ENCODE data around the gene SPPL3.

SPPL3 gene

GRCh38 chr12:120830966-120831365, 73.2 kb downstream of the SPPL3 start:
- Histone ChIP-seq H3K4me1 (ENCODE audit: insufficient read depth, low read length) (peaks cover 9% of the 10 kb centered on the region; the same call in 1 of the 2 replicates), H3K27ac (ENCODE audit: low read depth, low read length) (no peak overlapping the region), H3K9me3 (ENCODE audit: insufficient read depth, low read depth, low read length) (no peaks in the 10 kb centered on the region), H3K27me3 (ENCODE audit: insufficient read depth, low read length) (no peaks in the 10 kb centered on the region), H3K9ac (ENCODE audit: low read depth, low read length) (no peak overlapping the region), H3K36me3 (ENCODE audit: insufficient read depth, low read length) (no peaks in the 10 kb centered on the region), H3K4me3 (ENCODE audit: low read length) (no peak overlapping the region)
- 90% methylated on average over 4 of the region's 4 CpGs for WGBS

DNA sequence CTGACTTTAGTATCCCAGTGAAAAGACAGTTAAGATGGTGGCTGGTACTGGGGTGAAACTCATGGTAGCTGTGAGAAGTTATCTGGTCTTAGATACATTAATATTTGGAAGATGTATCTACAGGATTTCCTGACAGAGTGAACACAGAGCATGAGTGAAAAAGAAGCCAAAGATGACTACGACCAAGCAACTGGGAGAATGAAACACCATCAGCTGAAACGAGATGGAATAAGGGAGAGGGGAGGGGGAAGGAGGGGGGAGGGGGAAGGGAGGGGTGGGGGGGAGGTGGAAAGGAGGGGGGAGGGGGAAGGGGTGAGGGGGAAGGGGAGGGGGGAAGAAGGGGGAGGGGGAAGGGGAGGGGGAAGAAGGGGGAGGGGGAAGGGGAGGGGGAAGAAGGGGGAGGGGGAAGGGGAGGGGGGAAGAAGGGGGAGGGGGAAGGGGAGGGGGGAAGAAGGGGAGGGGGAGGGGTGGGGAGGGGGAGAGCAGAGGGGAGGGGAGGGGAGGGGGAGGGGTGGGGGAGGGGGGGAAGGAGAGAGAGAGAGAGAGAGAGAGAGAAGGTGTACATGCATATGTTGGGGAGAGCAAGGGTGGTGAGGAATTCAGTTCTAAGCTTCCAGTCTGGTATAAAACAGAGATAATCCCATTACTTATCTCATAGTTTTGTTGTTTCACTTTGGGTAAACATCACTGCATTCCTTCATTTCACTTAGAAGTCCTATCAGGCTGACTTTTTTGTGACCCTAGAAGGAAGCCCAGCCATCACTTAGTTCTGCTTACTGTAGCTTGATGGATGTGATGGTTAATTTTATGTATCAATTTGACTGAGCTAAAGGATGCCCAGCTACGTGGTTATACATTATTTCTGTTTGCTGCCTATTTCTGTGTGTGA, 73.9 kb downstream of the SPPL3 start:
- H3K9me3 ChIP-seq (ENCODE audit: insufficient read depth, low read depth, low read length) = no peaks in the 10 kb centered on the region
- no peak overlapping the region for H3K27ac ChIP-seq (ENCODE audit: low read depth, low read length)
- no peak overlapping the region for H3K9ac ChIP-seq (ENCODE audit: low read depth, low read length)
- H3K4me1 ChIP-seq (ENCODE audit: insufficient read depth, low read length) = peaks cover 7% of the 10 kb centered on the region; the same call in 1 of the 2 replicates
- WGBS = 92% methylated on average over 2 of the region's 3 CpGs
- no peaks in the 10 kb centered on the region for H3K27me3 ChIP-seq (ENCODE audit: insufficient read depth, low read length)
- H3K4me3 ChIP-seq (ENCODE audit: low read length) = no peak overlapping the region
- no peaks in the 10 kb centered on the region for H3K36me3 ChIP-seq (ENCODE audit: insufficient read depth, low read length)

DNA sequence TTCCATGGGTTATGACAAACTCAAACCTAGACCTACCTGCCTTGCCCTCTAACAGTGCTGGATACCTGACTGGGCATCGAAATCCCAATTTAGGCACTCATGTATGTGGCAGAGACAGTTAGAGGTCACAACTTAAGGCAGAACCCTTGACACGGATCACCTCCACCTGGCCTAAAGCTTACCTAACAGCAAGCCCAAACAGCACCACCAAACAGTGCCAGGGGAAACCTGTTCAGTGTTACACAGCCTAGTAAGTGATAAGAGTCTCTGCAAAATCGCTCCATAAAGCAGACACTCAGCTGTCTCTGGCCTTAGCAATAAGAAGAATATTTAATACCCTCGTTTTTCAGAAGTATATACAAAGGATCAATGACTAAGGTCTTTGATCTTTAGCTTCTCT, 77.8 kb downstream of the SPPL3 start:
- WGBS = 91% methylated on average over 3 of the region's 4 CpGs

DNA sequence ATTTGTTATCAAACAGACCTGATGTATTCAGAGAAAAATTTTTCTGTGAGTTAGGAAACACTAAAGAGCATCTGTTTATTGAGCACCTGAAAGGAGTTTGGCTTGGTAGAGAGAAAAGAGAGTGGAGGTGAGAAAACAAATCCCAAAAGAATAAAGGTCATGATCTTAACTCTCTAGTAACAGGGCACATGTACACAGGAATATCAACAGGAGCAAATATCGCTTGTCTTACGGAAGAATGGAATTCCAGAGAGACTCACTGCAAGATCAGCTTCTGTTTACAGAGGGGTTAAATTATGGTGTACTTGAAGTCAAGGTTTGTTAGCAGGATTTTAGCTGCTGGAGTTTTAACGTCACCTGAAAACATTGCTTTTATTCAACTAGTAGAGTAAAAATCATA, 78.8 kb downstream of the SPPL3 start:
- peaks cover 11% of the 10 kb centered on the region; the same call in 1 of the 2 replicates for H3K4me1 ChIP-seq (ENCODE audit: insufficient read depth, low read length)
- no peaks in the 10 kb centered on the region for H3K27me3 ChIP-seq (ENCODE audit: insufficient read depth, low read length)
- no peaks in the 10 kb centered on the region for H3K36me3 ChIP-seq (ENCODE audit: insufficient read depth, low read length)
- WGBS = 91% methylated on average over 2 of the region's 3 CpGs
- H3K9ac ChIP-seq (ENCODE audit: low read depth, low read length) = no peak overlapping the region
- H3K27ac ChIP-seq (ENCODE audit: low read depth, low read length) = no peak overlapping the region
- no peaks in the 10 kb centered on the region for H3K9me3 ChIP-seq (ENCODE audit: insufficient read depth, low read depth, low read length)
- no peak overlapping the region for H3K4me3 ChIP-seq (ENCODE audit: low read length)

More for the DNA sequence above, 77.8 kb downstream of the SPPL3 start:
- Histone ChIP-seq H3K27me3 (ENCODE audit: insufficient read depth, low read length) (no peaks in the 10 kb centered on the region), H3K36me3 (ENCODE audit: insufficient read depth, low read length) (no peaks in the 10 kb centered on the region), H3K27ac (ENCODE audit: low read depth, low read length) (no peak overlapping the region), H3K4me3 (ENCODE audit: low read length) (no peak overlapping the region), H3K9ac (ENCODE audit: low read depth, low read length) (no peak overlapping the region), H3K9me3 (ENCODE audit: insufficient read depth, low read depth, low read length) (no peaks in the 10 kb centered on the region), H3K4me1 (ENCODE audit: insufficient read depth, low read length) (peaks cover 13% of the 10 kb centered on the region)

GRCh38 chr12:120822832-120823503, 81.2 kb downstream of the SPPL3 start:
- Histone ChIP-seq H3K36me3 (ENCODE audit: insufficient read depth, low read length) (no peaks in the 10 kb centered on the region), H3K4me1 (ENCODE audit: insufficient read depth, low read length) (peaks cover 15% of the 10 kb centered on the region), H3K27me3 (ENCODE audit: insufficient read depth, low read length) (no peaks in the 10 kb centered on the region), H3K27ac (ENCODE audit: low read depth, low read length) (no peak overlapping the region), H3K4me3 (ENCODE audit: low read length) (no peak overlapping the region), H3K9ac (ENCODE audit: low read depth, low read length) (no peak overlapping the region), H3K9me3 (ENCODE audit: insufficient read depth, low read depth, low read length) (no peaks in the 10 kb centered on the region)
- 39% methylated on average over 5 of the region's 9 CpGs for WGBS

GRCh38 chr12:120821878-120822277, 82.3 kb downstream of the SPPL3 start:
- Histone ChIP-seq H3K27ac (ENCODE audit: low read depth, low read length) (no peak overlapping the region), H3K9ac (ENCODE audit: low read depth, low read length) (no peak overlapping the region), H3K4me1 (ENCODE audit: insufficient read depth, low read length) (peaks cover 18% of the 10 kb centered on the region), H3K4me3 (ENCODE audit: low read length) (no peak overlapping the region), H3K27me3 (ENCODE audit: insufficient read depth, low read length) (no peaks in the 10 kb centered on the region), H3K9me3 (ENCODE audit: insufficient read depth, low read depth, low read length) (no peaks in the 10 kb centered on the region), H3K36me3 (ENCODE audit: insufficient read depth, low read length) (no peaks in the 10 kb centered on the region)
- WGBS = 96% methylated on average over 2 of the region's 2 CpGs

GRCh38 chr12:120820884-120821510, 83.2 kb downstream of the SPPL3 start:
- H3K9me3 ChIP-seq (ENCODE audit: insufficient read depth, low read depth, low read length) = no peaks in the 10 kb centered on the region
- WGBS = 82% methylated on average over 7 of the region's 7 CpGs
- H3K4me3 ChIP-seq (ENCODE audit: low read length) = no peak overlapping the region
- no peaks in the 10 kb centered on the region for H3K27me3 ChIP-seq (ENCODE audit: insufficient read depth, low read length)
- H3K36me3 ChIP-seq (ENCODE audit: insufficient read depth, low read length) = no peaks in the 10 kb centered on the region
- H3K9ac ChIP-seq (ENCODE audit: low read depth, low read length) = no peak overlapping the region
- peaks cover 18% of the 10 kb centered on the region for H3K4me1 ChIP-seq (ENCODE audit: insufficient read depth, low read length)
- no peak overlapping the region for H3K27ac ChIP-seq (ENCODE audit: low read depth, low read length)

- H3K27ac ChIP-seq (ENCODE audit: low read depth, low read length) = 0 out of 2 replicates have a peak overlapping the region, but pooled peaks have one; percentile 10
- no peaks in the 10 kb centered on the region for H3K27me3 ChIP-seq (ENCODE audit: insufficient read depth, low read length)
- no peaks in the 10 kb centered on the region for H3K36me3 ChIP-seq (ENCODE audit: insufficient read depth, low read length)
- 93% methylated on average over 1 of the region's 2 CpGs for WGBS
- no peak overlapping the region for H3K4me3 ChIP-seq (ENCODE audit: low read length)
- no peaks in the 10 kb centered on the region for H3K9me3 ChIP-seq (ENCODE audit: insufficient read depth, low read depth, low read length)
- no peak overlapping the region for H3K9ac ChIP-seq (ENCODE audit: low read depth, low read length)
- H3K4me1 ChIP-seq (ENCODE audit: insufficient read depth, low read length) = peaks cover 16% of the 10 kb centered on the region
Measured at GRCh38 chr12:120818416-120818815, 85.7 kb downstream of the SPPL3 start.

DNA sequence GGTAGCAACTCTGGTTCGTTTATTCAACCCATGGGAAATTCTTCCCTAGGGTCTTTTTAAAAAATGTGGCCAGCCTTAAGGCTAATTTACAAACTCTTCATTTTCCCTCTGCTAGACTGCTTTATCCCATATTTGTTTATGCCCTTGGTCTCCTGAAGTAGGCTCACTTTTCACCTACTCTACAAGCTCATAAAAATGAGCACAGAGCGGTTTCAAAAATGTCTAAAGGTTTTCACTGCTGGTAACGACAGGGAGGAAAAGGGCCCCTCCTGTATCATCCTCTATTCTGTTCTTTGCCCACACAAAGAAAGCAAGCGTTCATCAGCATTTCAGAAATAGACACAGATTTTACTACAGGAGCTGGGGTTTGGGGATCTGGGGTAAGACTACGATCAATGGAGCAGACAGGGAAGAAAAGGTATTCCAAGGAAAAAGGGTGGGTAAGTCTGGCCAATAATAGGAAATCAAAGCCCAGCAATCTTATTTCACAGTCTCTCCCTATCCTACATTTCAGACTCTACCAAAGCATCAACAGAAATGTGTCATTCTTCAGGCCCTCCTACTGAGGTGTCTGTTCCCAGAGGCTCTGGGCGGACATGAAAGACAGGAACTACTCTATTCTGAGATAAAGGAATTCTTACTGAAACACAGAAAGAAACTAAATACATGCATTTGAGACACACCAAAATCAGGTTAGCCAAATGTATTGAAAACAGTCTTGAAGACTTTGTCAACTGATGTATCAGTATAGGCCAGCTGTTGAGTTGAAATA, 86.4 kb downstream of the SPPL3 start:
- WGBS = 92% methylated on average over 6 of the region's 6 CpGs
- peak overlapping the region; percentile 32; the same call in 1 of the 2 replicates for H3K27ac ChIP-seq (ENCODE audit: low read depth, low read length)

DNA sequence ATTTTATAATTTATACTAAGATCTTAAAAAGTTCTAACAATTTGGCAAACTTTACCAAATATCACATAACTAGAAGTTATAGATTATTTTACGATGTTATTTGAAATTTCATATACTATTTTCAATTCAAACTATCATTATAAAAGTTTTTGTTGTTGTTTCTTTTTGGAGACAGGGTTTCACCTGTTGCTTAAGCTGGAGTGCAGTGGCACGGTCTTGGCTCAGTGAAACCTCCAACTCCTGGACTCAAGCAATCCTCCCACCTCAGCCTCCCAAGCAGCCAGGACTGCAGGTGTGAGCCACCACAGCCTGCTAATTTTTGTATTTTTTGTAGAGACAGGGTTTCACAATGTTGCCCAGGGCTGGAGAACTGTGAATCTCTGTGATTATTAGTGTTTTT, 87.8 kb downstream of the SPPL3 start:
- Histone ChIP-seq H3K36me3 (ENCODE audit: insufficient read depth, low read length) (no peaks in the 10 kb centered on the region), H3K27ac (ENCODE audit: low read depth, low read length) (no peak overlapping the region), H3K9me3 (ENCODE audit: insufficient read depth, low read depth, low read length) (no peaks in the 10 kb centered on the region), H3K4me1 (ENCODE audit: insufficient read depth, low read length) (peaks cover 7% of the 10 kb centered on the region), H3K27me3 (ENCODE audit: insufficient read depth, low read length) (no peaks in the 10 kb centered on the region), H3K4me3 (ENCODE audit: low read length) (no peak overlapping the region), H3K9ac (ENCODE audit: low read depth, low read length) (no peak overlapping the region)
- WGBS = 100% methylated on average over 1 of the region's 2 CpGs

More for the DNA sequence above, 86.4 kb downstream of the SPPL3 start:
- Histone ChIP-seq H3K9ac (ENCODE audit: low read depth, low read length) (no peak overlapping the region), H3K27me3 (ENCODE audit: insufficient read depth, low read length) (no peaks in the 10 kb centered on the region), H3K4me1 (ENCODE audit: insufficient read depth, low read length) (peaks cover 11% of the 10 kb centered on the region), H3K9me3 (ENCODE audit: insufficient read depth, low read depth, low read length) (no peaks in the 10 kb centered on the region), H3K4me3 (ENCODE audit: low read length) (no peak overlapping the region), H3K36me3 (ENCODE audit: insufficient read depth, low read length) (no peaks in the 10 kb centered on the region)

Data from HUES64 (cell line).